GM19351 (cell line): ENCODE data around the gene SPAG6.
"Not testable (repeated sequence)": the region's sequence is repeated elsewhere in the genome, so short reads cannot be mapped to it uniquely, and the experiment has no call there.

Experiments
- ATAC-seq: cut with Tn5 transposase; IDR thresholded peaks from one replicate; pipeline ENCODE4 v1.9.1; 2021; ENCODE audit warnings: mild to moderate bottlenecking, moderate library complexity; ENCODE audit not compliant: unreplicated experiment

SPAG6 gene

DNA sequence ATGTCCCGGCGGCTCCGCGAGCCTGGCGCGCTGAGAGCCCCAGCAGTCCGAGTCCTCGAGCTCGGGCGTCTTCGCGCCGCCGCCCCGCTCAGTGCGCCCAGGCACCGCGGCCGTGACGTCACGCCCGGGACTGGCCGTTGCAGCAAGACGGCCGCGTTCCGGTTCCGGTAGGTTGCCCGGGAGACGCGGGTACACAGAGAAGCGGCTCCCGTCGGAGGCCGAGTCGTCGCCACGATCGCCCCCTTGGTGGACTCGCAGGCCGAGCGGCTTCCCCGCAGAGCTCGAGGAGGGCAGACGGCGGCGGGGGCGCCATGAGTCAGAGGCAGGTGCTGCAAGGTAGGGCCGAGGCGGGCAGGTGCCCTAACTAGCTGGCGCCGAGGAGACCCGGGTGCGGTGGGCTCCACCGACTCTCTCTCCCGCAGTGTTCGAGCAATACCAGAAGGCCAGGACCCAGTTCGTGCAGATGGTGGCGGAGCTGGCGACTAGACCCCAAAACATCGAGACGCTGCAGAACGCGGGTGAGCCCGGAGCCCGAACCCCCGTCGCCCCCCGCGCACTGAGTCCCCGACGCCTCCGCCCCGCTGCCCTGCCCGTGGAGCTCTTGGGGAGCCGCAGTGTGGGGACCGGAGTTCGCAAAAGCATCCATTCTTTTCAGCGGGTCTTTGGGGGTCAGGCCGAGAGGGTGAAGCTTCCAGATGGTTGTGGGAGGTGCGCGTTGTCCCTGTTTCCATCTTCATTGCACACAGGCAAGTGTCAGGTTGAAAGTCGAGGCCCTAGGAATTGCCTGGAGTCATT is at the start of gene SPAG6:
Gene SPAG6, plus strand, starts transcription at position 196 of the 795 bp plus-strand sequence. Its CDS starts 116 bp downstream, at position 312.
- no peak for ATAC-seq

DNA sequence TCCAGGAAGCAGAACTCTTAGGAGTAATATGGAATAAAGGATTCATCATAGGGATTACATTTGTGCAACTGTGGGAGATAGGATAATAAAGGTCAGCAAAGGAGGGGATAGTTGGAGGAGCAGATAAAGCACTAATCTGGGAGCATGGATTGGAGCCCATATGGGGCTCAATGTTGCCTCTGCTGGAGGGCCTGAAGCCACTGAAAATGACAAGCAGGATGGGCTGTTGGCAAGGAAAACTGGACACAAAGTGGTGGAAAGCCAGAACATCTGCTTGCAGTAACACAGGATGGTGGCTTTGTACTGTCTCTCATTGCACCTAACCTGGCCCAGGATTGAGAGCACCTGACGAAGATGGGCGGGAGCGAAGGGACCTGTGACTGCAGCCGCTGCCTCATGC is 44.1 kb upstream of the SPAG6 start:
- no peak for ATAC-seq

GRCh38 chr10:22303461-22303860 is 41.8 kb upstream of the SPAG6 start:
- no peak for ATAC-seq

DNA sequence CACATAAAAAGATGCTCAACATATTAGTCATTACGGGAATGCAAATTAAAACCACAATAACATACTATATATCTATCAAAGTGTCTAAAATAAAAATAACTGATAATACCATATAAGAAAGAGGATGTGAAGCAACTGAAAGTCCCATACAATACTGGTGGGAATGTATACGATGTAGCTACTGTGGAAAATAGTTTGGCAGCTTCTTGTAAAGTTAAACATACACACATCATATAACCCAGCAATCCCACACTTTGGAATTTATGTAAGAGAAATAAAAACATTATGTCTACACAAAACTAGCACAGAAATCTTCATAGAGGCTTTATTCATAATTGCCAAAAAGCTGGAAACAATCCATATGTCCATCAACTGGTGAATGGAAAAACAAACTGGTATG is 39.6 kb upstream of the SPAG6 start:
- no peak for ATAC-seq

- ATAC-seq: peak; percentile 98
Observed at GRCh38 chr10:22308390-22308789, 36.9 kb upstream of the SPAG6 start.

DNA sequence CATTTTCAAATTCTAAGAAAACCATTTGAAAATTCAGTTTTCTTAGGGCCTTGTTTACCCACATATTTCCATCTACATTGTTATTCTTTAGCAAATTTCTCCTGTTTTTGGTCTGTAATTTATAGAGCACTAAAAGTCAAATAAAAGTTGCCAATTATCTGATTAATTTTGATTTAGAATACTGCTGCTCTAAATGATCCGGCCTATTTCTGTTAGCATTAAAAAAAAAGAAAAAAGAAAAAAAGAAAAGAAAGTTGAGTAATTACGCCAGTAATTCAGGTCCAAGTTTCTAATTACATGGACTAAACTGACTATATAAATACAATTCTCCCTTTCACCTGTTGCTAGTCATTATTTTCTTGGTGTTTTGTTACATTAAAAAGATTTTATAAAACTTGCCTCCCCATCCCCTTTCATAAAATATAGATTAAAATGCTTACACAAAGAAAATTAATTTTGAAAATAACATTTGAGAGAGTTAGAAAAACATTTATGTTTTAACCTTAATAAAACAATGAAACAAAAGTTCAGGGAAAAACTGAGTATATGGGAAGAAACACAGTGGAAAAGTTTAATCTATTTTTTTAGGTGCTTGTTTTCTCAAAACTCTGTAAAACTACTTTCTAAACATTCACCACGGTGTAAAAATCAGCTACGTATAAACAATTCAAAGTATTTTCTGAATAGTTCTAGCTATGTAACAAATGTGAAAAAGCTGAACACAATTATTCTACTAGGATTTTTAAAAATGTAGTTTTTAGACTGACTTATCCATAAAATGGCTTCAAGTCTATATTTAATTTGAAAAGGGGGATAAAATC is 35.9 kb upstream of the SPAG6 start:
- no peak for ATAC-seq

DNA sequence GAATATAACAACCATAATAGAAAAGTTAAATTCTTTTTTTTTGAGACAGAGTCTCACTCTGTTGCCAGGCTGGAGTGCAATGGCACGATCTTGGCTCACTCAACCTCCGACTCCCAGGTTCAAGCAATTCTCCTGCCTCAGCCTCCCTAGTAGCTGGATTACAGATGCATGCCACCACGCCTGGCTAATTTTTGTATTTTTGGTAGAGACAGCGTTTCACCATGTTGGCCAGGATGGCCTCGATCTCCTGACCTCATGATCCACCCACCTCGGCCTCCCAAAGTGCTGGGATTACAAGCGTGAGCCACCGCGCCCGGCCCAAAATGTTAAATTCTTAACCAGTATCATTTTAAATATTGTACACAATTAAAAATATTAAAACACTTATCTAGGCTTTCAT is 35.3 kb upstream of the SPAG6 start:
- ATAC-seq: not testable (repeated sequence)

DNA sequence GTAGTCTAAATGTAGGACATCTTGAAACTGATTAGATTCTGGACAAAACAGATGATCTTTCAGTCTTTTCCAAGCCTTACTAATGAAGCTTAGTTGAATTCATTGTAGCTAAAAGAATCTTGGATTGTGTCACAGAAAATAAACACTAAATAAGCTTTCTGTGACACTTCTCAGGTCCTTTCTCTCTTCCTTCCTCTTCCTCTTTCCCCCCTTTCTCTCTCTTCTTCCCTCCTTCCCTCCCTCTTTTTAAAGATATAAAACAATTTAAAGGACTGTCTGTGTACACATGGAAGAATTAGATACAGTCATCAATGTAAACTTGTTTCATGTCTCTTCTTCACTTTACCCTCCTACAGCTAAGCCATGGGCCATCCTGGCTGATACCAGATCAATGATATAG is 34.4 kb upstream of the SPAG6 start:
- ATAC-seq: no peak

- no peak for ATAC-seq
Observed at GRCh38 chr10:22314852-22315251, 30.4 kb upstream of the SPAG6 start.

GRCh38 chr10:22315455-22316285 is 29.6 kb upstream of the SPAG6 start:
- ATAC-seq: peak; percentile 17

GRCh38 chr10:22316286-22317075 is 28.8 kb upstream of the SPAG6 start, which contains the start of gene COMMD3:
Gene COMMD3 (plus strand): TSS chr10:22316388. CDS start chr10:22316418, 30 bp downstream.
- ATAC-seq: peak; percentile 54

GRCh38 chr10:22317076-22317370 is 28.3 kb upstream of the SPAG6 start:
- peak; percentile 31 for ATAC-seq

GRCh38 chr10:22317771-22318565 is 27.3 kb upstream of the SPAG6 start:
- no peak for ATAC-seq

GRCh38 chr10:22318772-22319171 is 26.5 kb upstream of the SPAG6 start:
- no peak for ATAC-seq

GRCh38 chr10:22319547-22319979 is 25.7 kb upstream of the SPAG6 start:
- no peak for ATAC-seq

GRCh38 chr10:22319980-22320558 is 25.2 kb upstream of the SPAG6 start:
- no peak for ATAC-seq

- no peak for ATAC-seq
Observed at GRCh38 chr10:22320591-22321155, 24.6 kb upstream of the SPAG6 start, which contains the start of gene BMI1. Gene BMI1 (plus strand): TSS chr10:22321099. CDS start chr10:22326450, 5,351 bp downstream.

DNA sequence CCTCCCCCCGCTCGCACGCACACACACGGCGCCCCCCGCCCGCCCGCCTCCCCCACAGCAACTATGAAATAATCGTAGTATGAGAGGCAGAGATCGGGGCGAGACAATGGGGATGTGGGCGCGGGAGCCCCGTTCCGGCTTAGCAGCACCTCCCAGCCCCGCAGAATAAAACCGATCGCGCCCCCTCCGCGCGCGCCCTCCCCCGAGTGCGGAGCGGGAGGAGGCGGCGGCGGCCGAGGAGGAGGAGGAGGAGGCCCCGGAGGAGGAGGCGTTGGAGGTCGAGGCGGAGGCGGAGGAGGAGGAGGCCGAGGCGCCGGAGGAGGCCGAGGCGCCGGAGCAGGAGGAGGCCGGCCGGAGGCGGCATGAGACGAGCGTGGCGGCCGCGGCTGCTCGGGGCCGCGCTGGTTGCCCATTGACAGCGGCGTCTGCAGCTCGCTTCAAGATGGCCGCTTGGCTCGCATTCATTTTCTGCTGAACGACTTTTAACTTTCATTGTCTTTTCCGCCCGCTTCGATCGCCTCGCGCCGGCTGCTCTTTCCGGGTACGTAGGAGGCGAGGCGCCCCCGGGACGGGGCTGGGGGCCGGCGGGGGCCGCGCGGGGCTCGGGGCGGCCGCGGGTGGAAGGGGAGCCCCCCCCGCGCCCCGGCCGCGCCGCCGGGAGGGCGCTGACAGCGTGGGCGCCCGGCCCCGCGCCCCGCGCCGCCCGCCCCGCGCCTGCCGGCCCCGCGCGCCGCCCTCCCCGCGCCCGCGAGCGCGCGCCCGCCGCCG is 24.0 kb upstream of the SPAG6 start:
- no peak for ATAC-seq
